ENCODE measurements around the gene TAMALIN.

The TAMALIN gene

GRCh38 chr12:52055731-52056711 lies 49.3 kb downstream of the TAMALIN start:
- DNase-seq = no peak

GRCh38 chr12:52056801-52057637 lies 50.3 kb downstream of the TAMALIN start:
- DNase-seq = no peak

- DNase-seq = no peak
Measured at GRCh38 chr12:52057638-52058576, 51.2 kb downstream of the TAMALIN start.

- DNase-seq = no peak
Measured at GRCh38 chr12:52058631-52059361, 52.0 kb downstream of the TAMALIN start.

- no peak for DNase-seq
Measured at GRCh38 chr12:52059582-52060497, 53.1 kb downstream of the TAMALIN start.

- no peak for DNase-seq
Measured at GRCh38 chr12:52060498-52061177, 53.9 kb downstream of the TAMALIN start.

GRCh38 chr12:52061470-52062166 lies 54.9 kb downstream of the TAMALIN start:
- DNase-seq = no peak

- DNase-seq = no peak
Measured at GRCh38 chr12:52062167-52063081, 55.7 kb downstream of the TAMALIN start.

- DNase-seq = no peak
Measured at GRCh38 chr12:52063082-52063924, 56.6 kb downstream of the TAMALIN start.

GRCh38 chr12:52063981-52064649 lies 57.4 kb downstream of the TAMALIN start:
- no peak for DNase-seq

Data from T-helper 2 cell (primary cell).